ENCODE results near the gene CHD5. TPM values are rescaled to one million over a fixed set of nuclear protein-coding genes. Genes with fewer than 3 reads are reported as not detected.

CHD5 gene
- total RNA-seq, 1 donor: under 0.01 TPM

- H2AFZ ChIP-seq (ENCODE audit: low read length): no peak overlapping the region
- no peaks in the 10 kb centered on the region for H3K27me3 ChIP-seq (ENCODE audit: insufficient read depth, low read length)
- peak; percentile 85 for DNase-seq (ENCODE audit: insufficient read length, low spot score, missing footprints)
- H3K36me3 ChIP-seq (ENCODE audit: insufficient read depth, low read length): peaks cover 3% of the 10 kb centered on the region
- no peak overlapping the region for H3K4me2 ChIP-seq (ENCODE audit: insufficient read depth, low read length)
- no peak overlapping the region for H3K27ac ChIP-seq (ENCODE audit: low read depth, low read length)
- no peaks in the 10 kb centered on the region for H4K20me1 ChIP-seq (ENCODE audit: insufficient read depth, low read length)
- no peaks in the 10 kb centered on the region for H3K9me3 ChIP-seq (ENCODE audit: low read depth, low read length)
- no peaks in the 10 kb centered on the region for H3K79me2 ChIP-seq (ENCODE audit: insufficient read depth, low read length)
- no peaks in the 10 kb centered on the region for H3K4me1 ChIP-seq (ENCODE audit: insufficient read depth, low read length)
- TF ChIP-seq, protein P1, sequence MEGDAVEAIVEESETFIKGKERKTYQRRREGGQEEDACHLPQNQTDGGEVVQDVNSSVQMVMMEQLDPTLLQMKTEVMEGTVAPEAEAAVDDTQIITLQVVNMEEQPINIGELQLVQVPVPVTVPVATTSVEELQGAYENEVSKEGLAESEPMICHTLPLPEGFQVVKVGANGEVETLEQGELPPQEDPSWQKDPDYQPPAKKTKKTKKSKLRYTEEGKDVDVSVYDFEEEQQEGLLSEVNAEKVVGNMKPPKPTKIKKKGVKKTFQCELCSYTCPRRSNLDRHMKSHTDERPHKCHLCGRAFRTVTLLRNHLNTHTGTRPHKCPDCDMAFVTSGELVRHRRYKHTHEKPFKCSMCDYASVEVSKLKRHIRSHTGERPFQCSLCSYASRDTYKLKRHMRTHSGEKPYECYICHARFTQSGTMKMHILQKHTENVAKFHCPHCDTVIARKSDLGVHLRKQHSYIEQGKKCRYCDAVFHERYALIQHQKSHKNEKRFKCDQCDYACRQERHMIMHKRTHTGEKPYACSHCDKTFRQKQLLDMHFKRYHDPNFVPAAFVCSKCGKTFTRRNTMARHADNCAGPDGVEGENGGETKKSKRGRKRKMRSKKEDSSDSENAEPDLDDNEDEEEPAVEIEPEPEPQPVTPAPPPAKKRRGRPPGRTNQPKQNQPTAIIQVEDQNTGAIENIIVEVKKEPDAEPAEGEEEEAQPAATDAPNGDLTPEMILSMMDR (IDR thresholded peaks at IDR 0.05; ENCODE audit: extremely low read depth, low read depth, low read length): no peak
- no peak overlapping the region for H3K4me3 ChIP-seq (ENCODE audit: insufficient read depth, low read length)
Measured at GRCh38 chr1:6207921-6208320, 27.8 kb upstream of the CHD5 start.

DNA sequence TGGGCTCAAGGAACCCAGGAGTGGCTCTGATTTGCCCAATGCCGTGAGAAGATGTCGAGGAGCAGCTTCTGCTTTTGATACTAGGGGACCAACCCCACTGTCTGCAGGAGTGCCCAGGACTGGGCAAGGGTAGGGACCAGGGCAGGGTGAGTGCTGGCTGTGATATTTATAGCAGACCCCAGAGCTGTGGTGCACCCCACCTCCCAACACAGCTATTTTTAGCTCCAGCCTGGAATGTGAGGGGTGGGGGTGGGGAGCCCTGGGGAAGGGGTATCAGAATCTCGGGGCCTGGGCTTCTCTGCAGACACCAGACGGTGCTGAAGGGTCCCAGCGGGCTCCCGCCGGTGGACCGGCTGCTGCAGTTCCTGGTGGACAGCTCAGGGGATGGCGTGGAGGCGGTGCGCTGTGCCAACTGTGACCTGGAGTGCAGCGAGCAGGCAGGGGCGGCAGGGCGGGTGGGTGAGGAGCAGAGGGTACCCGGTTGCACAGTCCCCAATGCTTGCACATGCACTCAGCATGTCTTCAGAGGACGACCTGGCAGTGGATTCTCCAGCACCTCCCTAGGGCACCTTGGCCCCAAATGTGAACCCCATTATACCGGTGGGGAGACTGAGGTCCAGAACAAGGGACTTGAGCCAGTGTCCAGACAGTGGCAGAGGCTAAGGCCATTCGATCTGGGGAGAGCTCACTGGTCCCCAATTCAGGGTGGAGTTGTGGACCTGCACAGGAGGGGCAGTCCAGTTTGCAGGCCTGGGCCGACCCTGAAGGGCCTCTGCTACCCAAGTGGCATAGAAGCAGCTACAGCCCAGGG lies 27.2 kb upstream of the CHD5 start:
- Histone ChIP-seq H3K4me2 (ENCODE audit: insufficient read depth, low read length) (no peak overlapping the region), H4K20me1 (ENCODE audit: insufficient read depth, low read length) (no peaks in the 10 kb centered on the region), H3K79me2 (ENCODE audit: insufficient read depth, low read length) (no peaks in the 10 kb centered on the region), H3K27ac (ENCODE audit: low read depth, low read length) (no peak overlapping the region), H3K9me3 (ENCODE audit: low read depth, low read length) (no peaks in the 10 kb centered on the region), H2AFZ (ENCODE audit: low read length) (no peak overlapping the region), H3K4me3 (ENCODE audit: insufficient read depth, low read length) (no peak overlapping the region), H3K27me3 (ENCODE audit: insufficient read depth, low read length) (no peaks in the 10 kb centered on the region), H3K36me3 (ENCODE audit: insufficient read depth, low read length) (no peaks in the 10 kb centered on the region), H3K4me1 (ENCODE audit: insufficient read depth, low read length) (no peaks in the 10 kb centered on the region)
- TF ChIP-seq, protein P1 (IDR thresholded peaks at IDR 0.05; ENCODE audit: extremely low read depth, low read depth, low read length): no peak
- peak; percentile 71 for DNase-seq (ENCODE audit: insufficient read length, low spot score, missing footprints)

DNA sequence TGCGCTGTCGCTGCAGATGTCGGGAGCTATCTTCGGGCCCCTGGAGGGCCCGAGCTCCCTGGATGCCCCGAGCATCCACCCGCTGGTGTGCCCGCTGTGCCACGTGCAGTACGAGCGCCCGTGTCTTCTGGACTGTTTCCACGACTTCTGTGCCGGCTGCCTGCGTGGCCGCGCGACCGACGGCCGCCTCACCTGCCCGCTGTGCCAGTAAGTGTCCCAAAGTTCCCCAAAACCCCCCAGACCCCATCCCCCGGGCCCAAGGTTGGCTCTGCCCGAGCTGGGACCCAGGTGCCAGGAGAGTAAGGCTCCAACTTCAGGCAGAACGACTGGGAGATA lies 26.4 kb upstream of the CHD5 start:
- no peaks in the 10 kb centered on the region for H3K4me1 ChIP-seq (ENCODE audit: insufficient read depth, low read length)
- H3K4me3 ChIP-seq (ENCODE audit: insufficient read depth, low read length): peak overlapping the region; percentile 74
- peak overlapping the region; percentile 81 for H3K4me2 ChIP-seq (ENCODE audit: insufficient read depth, low read length)
- H3K9me3 ChIP-seq (ENCODE audit: low read depth, low read length): no peaks in the 10 kb centered on the region
- H3K36me3 ChIP-seq (ENCODE audit: insufficient read depth, low read length): no peaks in the 10 kb centered on the region
- no peaks in the 10 kb centered on the region for H3K27me3 ChIP-seq (ENCODE audit: insufficient read depth, low read length)
- peak overlapping the region; percentile 74 for H2AFZ ChIP-seq (ENCODE audit: low read length)
- H3K27ac ChIP-seq (ENCODE audit: low read depth, low read length): no peak overlapping the region
- H3K79me2 ChIP-seq (ENCODE audit: insufficient read depth, low read length): no peaks in the 10 kb centered on the region
- TF ChIP-seq, protein P1 (IDR thresholded peaks at IDR 0.05; ENCODE audit: extremely low read depth, low read depth, low read length): no peak
- no peaks in the 10 kb centered on the region for H4K20me1 ChIP-seq (ENCODE audit: insufficient read depth, low read length)
- no peak for DNase-seq (ENCODE audit: insufficient read length, low spot score, missing footprints)

DNA sequence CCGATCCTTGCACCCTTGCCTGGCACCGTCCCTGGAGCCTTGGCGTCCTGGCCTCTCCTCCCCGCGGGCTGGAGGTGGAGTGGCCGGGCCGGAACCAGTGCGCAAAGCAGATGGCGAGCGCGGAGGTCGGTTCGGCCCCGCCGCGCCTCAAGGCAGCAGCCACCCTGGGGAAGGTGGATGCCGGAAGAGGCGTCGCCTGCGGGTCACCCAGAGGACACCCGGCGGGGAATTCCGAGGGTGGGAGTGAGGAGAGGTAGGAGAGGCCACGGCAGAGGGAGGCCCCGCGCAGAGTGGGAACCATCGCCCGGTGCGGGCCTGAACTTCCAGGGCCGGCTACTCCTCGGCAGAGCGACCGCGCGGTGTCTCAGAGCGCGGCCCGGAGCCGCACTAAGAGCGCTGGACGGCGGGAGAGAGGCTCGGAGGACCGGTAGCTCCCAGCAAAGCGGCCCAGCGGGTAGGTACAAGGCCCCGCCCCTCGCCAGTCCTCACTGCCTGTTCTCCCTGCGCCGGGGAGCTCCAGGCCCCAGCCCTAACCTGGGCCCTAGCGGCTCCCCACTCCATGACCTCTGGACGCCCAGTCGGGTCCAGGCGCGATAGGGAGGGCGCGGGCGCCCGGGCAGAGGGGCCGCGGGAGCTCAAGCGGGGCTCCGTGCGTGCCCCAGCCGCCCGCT lies 25.9 kb upstream of the CHD5 start, which contains the start of gene RNF207:
TSS of gene RNF207 (plus strand) at position 271 of the 671 bp plus-strand sequence. CDS start 417 bp downstream, outside the sequence.
- H2AFZ ChIP-seq (ENCODE audit: low read length): peak within 1 kb of the TSS; percentile 90
- peak within 1 kb of the TSS; percentile 74 for H3K4me3 ChIP-seq (ENCODE audit: insufficient read depth, low read length)
- H3K36me3 ChIP-seq (ENCODE audit: insufficient read depth, low read length): no peaks in the 10 kb centered on the region
- H3K9me3 ChIP-seq (ENCODE audit: low read depth, low read length): no peaks in the 10 kb centered on the region
- no peaks in the 10 kb centered on the region for H3K27me3 ChIP-seq (ENCODE audit: insufficient read depth, low read length)
- H3K27ac ChIP-seq (ENCODE audit: low read depth, low read length): no peak within 1 kb of the TSS
- peak; percentile 97 for DNase-seq (ENCODE audit: insufficient read length, low spot score, missing footprints)
- no peaks in the 10 kb centered on the region for H3K79me2 ChIP-seq (ENCODE audit: insufficient read depth, low read length)
- no peaks in the 10 kb centered on the region for H4K20me1 ChIP-seq (ENCODE audit: insufficient read depth, low read length)
- H3K4me1 ChIP-seq (ENCODE audit: insufficient read depth, low read length): no peaks in the 10 kb centered on the region
- H3K4me2 ChIP-seq (ENCODE audit: insufficient read depth, low read length): peak within 1 kb of the TSS; percentile 81
- TF ChIP-seq, protein P1 (IDR thresholded peaks at IDR 0.05; ENCODE audit: extremely low read depth, low read depth, low read length): no peak

All from osteoblast (primary cell).